ENCODE data around the gene SLC12A2. TPM values are rescaled to one million over a fixed set of nuclear protein-coding genes. Genes with fewer than 3 reads are reported as not detected.

Gene SLC12A2
- total RNA-seq, 1 donor from 2014 or later = 25.7 TPM

- no peak for TF ChIP-seq CTCF (IDR thresholded peaks at IDR 0.05)
- H3K4me1 Mint-ChIP-seq (ENCODE audit: low read depth) = peaks cover 5% of the 10 kb centered on the region
- no peak overlapping the region for H3K27ac Mint-ChIP-seq (ENCODE audit: unreplicated experiment)
- no peaks in the 10 kb centered on the region for H3K27me3 Mint-ChIP-seq (ENCODE audit: low read depth)
- H3K4me3 Mint-ChIP-seq (ENCODE audit: unreplicated experiment) = no peak overlapping the region
- no peak for DNase-seq (ENCODE audit: low spot score)
- H3K36me3 Mint-ChIP-seq (ENCODE audit: low read depth) = peaks cover 8% of the 10 kb centered on the region
- H3K9me3 Mint-ChIP-seq (ENCODE audit: low read depth) = peaks cover 22% of the 10 kb centered on the region
These were observed 13.7 kb downstream of the SLC12A2 start for GRCh38 chr5:128097224-128097623.

- peaks cover 5% of the 10 kb centered on the region for H3K4me1 Mint-ChIP-seq (ENCODE audit: low read depth)
- no peak for TF ChIP-seq CTCF (IDR thresholded peaks at IDR 0.05)
- no peak overlapping the region for H3K4me3 Mint-ChIP-seq (ENCODE audit: unreplicated experiment)
These were observed 14.2 kb downstream of the SLC12A2 start for GRCh38 chr5:128097781-128098180.

GRCh38 chr5:128099944-128100343 is 16.4 kb downstream of the SLC12A2 start:
- no peak for DNase-seq (ENCODE audit: low spot score)
- H3K27ac Mint-ChIP-seq (ENCODE audit: unreplicated experiment) = no peak overlapping the region
- no peaks in the 10 kb centered on the region for H3K27me3 Mint-ChIP-seq (ENCODE audit: low read depth)
- H3K9me3 Mint-ChIP-seq (ENCODE audit: low read depth) = peaks cover 22% of the 10 kb centered on the region
- peaks cover 10% of the 10 kb centered on the region for H3K36me3 Mint-ChIP-seq (ENCODE audit: low read depth)
- H3K4me1 Mint-ChIP-seq (ENCODE audit: low read depth) = peaks cover 1% of the 10 kb centered on the region
- TF ChIP-seq CTCF (IDR thresholded peaks at IDR 0.05) = no peak
- no peak overlapping the region for H3K4me3 Mint-ChIP-seq (ENCODE audit: unreplicated experiment)

More at GRCh38 chr5:128097781-128098180, 14.2 kb downstream of the SLC12A2 start:
- DNase-seq (ENCODE audit: low spot score) = no peak
- no peak overlapping the region for H3K27ac Mint-ChIP-seq (ENCODE audit: unreplicated experiment)
- H3K27me3 Mint-ChIP-seq (ENCODE audit: low read depth) = no peaks in the 10 kb centered on the region
- peaks cover 8% of the 10 kb centered on the region for H3K36me3 Mint-ChIP-seq (ENCODE audit: low read depth)
- H3K9me3 Mint-ChIP-seq (ENCODE audit: low read depth) = peaks cover 22% of the 10 kb centered on the region

GRCh38 chr5:128100860-128101557 is 17.4 kb downstream of the SLC12A2 start:
- Mint-ChIP-seq H3K9me3 (ENCODE audit: low read depth) (peaks cover 22% of the 10 kb centered on the region), H3K27ac (ENCODE audit: unreplicated experiment) (no peak overlapping the region), H3K36me3 (ENCODE audit: low read depth) (peaks cover 10% of the 10 kb centered on the region), H3K27me3 (ENCODE audit: low read depth) (no peaks in the 10 kb centered on the region), H3K4me3 (ENCODE audit: unreplicated experiment) (no peak overlapping the region), H3K4me1 (ENCODE audit: low read depth) (peaks cover 3% of the 10 kb centered on the region)
- DNase-seq (ENCODE audit: low spot score) = no peak
- no peak for TF ChIP-seq CTCF (IDR thresholded peaks at IDR 0.05)

- peaks cover 19% of the 10 kb centered on the region for H3K9me3 Mint-ChIP-seq (ENCODE audit: low read depth)
- H3K36me3 Mint-ChIP-seq (ENCODE audit: low read depth) = peaks cover 10% of the 10 kb centered on the region
- peaks cover 5% of the 10 kb centered on the region for H3K4me1 Mint-ChIP-seq (ENCODE audit: low read depth)
- no peak overlapping the region for H3K4me3 Mint-ChIP-seq (ENCODE audit: unreplicated experiment)
- H3K27me3 Mint-ChIP-seq (ENCODE audit: low read depth) = no peaks in the 10 kb centered on the region
- no peak for DNase-seq (ENCODE audit: low spot score)
- TF ChIP-seq CTCF (IDR thresholded peaks at IDR 0.05) = no peak
- no peak overlapping the region for H3K27ac Mint-ChIP-seq (ENCODE audit: unreplicated experiment)
These were observed 18.1 kb downstream of the SLC12A2 start for GRCh38 chr5:128101676-128102075.
